ENCODE data around the gene OR8D1. TPM values are rescaled to one million over a fixed set of nuclear protein-coding genes. Genes with fewer than 3 reads are reported as not detected.

OR8D1 gene
- total RNA-seq, 2 experiments from 2014 or later, result not detected

- H3K27me3 Mint-ChIP-seq, result peaks cover 8% of the 10 kb centered on the region
- Histone ChIP-seq H3K4me3 (ENCODE audit: low read length) (no peak overlapping the region), H3K36me3 (ENCODE audit: insufficient read depth, low read length) (no peaks in the 10 kb centered on the region), H3K27me3 (ENCODE audit: control insufficient read depth in 1 of 2, insufficient read depth in 2 of 2, low read length in 2 of 2) (no peaks in the 10 kb centered on the region), H3K4me1 (ENCODE audit: insufficient read depth, low read length) (no peaks in the 10 kb centered on the region), H3K27ac (ENCODE audit: low read depth in 1 of 2, low read length in 2 of 2) (no peak overlapping the region), H3K9me3 (ENCODE audit: control insufficient read depth in 1 of 2, insufficient read depth in 1 of 2, low read length in 2 of 2) (no peaks in the 10 kb centered on the region)
- DNase-seq (peak in 1 of 14 experiments; percentile 2), ATAC-seq (ENCODE audit: poor library complexity) (no peak)
- no peaks in the 10 kb centered on the region for H3K4me1 Mint-ChIP-seq (ENCODE audit: low read depth)
- CTCF ChIA-PET, result interaction anchor here (0.6 kb wide), 1 partner anchor 11 kb away, joined by 4 read pairs; no protein-coding TSS in a partner anchor
- no peak overlapping the region for H3K4me3 Mint-ChIP-seq
- H3K27ac Mint-ChIP-seq, result no peak overlapping the region
- intact Hi-C loops (cut with DNase I, micrococcal nuclease), result no loop called here
- POLR2A ChIA-PET, result no interaction called here
- no peaks in the 10 kb centered on the region for H3K9me3 Mint-ChIP-seq
- no peaks in the 10 kb centered on the region for H3K36me3 Mint-ChIP-seq (ENCODE audit: low read depth)
- TF ChIP-seq CTCF (IDR thresholded peaks at IDR 0.05), result no peak
These were observed 12.2 kb downstream of the OR8D1 start for GRCh38 chr11:124301548-124301947.

- H3K27ac ChIP-seq (ENCODE audit: low read depth in 1 of 2, low read length in 2 of 2), result no peak overlapping the region
- no peak overlapping the region for H3K4me3 ChIP-seq (ENCODE audit: low read length)
- Mint-ChIP-seq H3K9me3 (no peaks in the 10 kb centered on the region), H3K4me3 (no peak overlapping the region), H3K27me3 (no peaks in the 10 kb centered on the region), H3K36me3 (ENCODE audit: low read depth) (no peaks in the 10 kb centered on the region), H3K4me1 (ENCODE audit: low read depth) (no peaks in the 10 kb centered on the region), H3K27ac (no peak overlapping the region)
- ChIA-PET CTCF (no interaction called here), POLR2A (no interaction called here)
- no peaks in the 10 kb centered on the region for H3K9me3 ChIP-seq (ENCODE audit: control insufficient read depth in 1 of 2, insufficient read depth in 1 of 2, low read length in 2 of 2)
- H3K36me3 ChIP-seq (ENCODE audit: insufficient read depth, low read length), result no peaks in the 10 kb centered on the region
- no peaks in the 10 kb centered on the region for H3K4me1 ChIP-seq (ENCODE audit: insufficient read depth, low read length)
- ATAC-seq (ENCODE audit: poor library complexity), result no peak
- peaks cover 0 to 2% of the 10 kb centered on the region in 2 experiments for H3K27me3 ChIP-seq (ENCODE audit: control insufficient read depth in 1 of 2, insufficient read depth in 2 of 2, low read length in 2 of 2)
- TF ChIP-seq CTCF (IDR thresholded peaks at IDR 0.05), result no peak
- intact Hi-C loops (cut with DNase I, micrococcal nuclease), result no loop called here
- no peak for DNase-seq
These were observed 15.8 kb downstream of the OR8D1 start for GRCh38 chr11:124297921-124298320.

- Mint-ChIP-seq H3K4me1 (ENCODE audit: low read depth) (no peaks in the 10 kb centered on the region), H3K27me3 (peaks cover 5% of the 10 kb centered on the region), H3K36me3 (ENCODE audit: low read depth) (no peaks in the 10 kb centered on the region), H3K27ac (no peak overlapping the region), H3K4me3 (no peak overlapping the region), H3K9me3 (peaks cover 4% of the 10 kb centered on the region)
- DNase-seq (no peak), ATAC-seq (ENCODE audit: poor library complexity) (no peak)
- Histone ChIP-seq H3K27me3 (ENCODE audit: control insufficient read depth in 1 of 2, insufficient read depth in 2 of 2, low read length in 2 of 2) (peaks cover 0 to 5% of the 10 kb centered on the region in 2 experiments), H3K9me3 (ENCODE audit: control insufficient read depth in 1 of 2, insufficient read depth in 1 of 2, low read length in 2 of 2) (no peaks in the 10 kb centered on the region), H3K4me3 (ENCODE audit: low read length) (no peak overlapping the region), H3K36me3 (ENCODE audit: insufficient read depth, low read length) (no peaks in the 10 kb centered on the region), H3K27ac (ENCODE audit: low read depth in 1 of 2, low read length in 2 of 2) (no peak overlapping the region), H3K4me1 (ENCODE audit: insufficient read depth, low read length) (no peaks in the 10 kb centered on the region)
- CTCF ChIA-PET, result no interaction called here
- intact Hi-C loops (cut with DNase I, micrococcal nuclease), result no loop called here
- POLR2A ChIA-PET, result no interaction called here
- TF ChIP-seq CTCF (IDR thresholded peaks at IDR 0.05), result no peak
These were observed 17.7 kb downstream of the OR8D1 start for GRCh38 chr11:124296016-124296415.
